Vagina (tissue), 2 donors: ENCODE measurements around the gene DBH.

Experiments used
- POLR2A ChIP-seq, 2 donors: fragments of 450-650 bp; IDR thresholded peaks; one replicate each; pipeline ENCODE4 v1.6.1; 2017; ENCODE audit warnings: antibody characterized with exemption in 2 of 2, mild to moderate bottlenecking in 2 of 2, moderate library complexity in 2 of 2
- TF ChIP-seq, protein P1 (sequence below), 3 experiments: fragments of 450-650 bp in 2 of 3; fragments of 200-600 bp in 1 of 3; sonication (generic) in 1 of 3; IDR thresholded peaks; one replicate each; pipeline ENCODE4 v1.5.1; 2017 to 2019; ENCODE audit warnings: antibody characterized with exemption in 3 of 3, mild to moderate bottlenecking in 2 of 3, moderate library complexity in 2 of 3

DNA sequence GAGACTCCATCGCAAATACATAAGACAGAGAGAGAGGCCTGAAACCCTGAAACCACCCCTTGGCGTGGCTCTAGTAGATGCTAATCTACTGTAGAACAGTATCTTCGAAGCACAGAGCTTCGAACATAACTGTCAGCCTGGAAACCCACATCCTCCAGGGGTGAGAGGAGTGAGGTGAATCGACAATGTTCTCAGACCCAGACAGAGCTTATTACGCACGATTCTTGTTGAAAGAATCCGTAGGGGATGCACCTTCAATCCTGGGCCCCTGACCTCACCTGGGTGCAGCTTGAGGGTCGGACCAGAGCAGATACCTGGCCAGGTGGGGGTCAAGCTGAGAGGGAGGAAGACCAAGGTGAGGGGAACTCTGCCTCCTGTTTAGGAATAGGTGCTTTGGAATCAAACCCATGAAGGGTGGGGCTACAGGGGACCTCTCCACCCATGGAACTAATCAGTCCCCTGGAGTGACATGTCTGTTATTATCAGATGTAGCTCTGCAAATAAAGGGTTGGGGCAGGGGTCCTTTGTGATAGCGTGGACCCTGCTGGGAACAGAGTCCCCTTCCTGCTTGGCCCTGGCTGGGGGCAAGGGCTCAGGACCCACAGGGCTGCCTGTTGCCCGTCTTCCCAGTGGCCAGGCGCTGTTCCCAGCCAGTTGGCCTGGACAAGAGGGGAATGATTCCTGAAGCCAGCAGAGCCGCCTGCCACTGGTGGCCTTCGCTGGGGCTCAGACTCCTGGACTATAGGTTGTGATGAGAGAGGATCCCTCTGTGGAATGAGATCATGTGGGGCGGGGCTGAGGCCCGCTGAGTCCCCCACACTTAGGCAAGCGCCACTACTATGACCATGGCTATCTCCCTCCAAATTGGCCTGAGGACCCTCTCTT is 41.2 kb downstream of the DBH start:
- TF ChIP-seq, protein P1, sequence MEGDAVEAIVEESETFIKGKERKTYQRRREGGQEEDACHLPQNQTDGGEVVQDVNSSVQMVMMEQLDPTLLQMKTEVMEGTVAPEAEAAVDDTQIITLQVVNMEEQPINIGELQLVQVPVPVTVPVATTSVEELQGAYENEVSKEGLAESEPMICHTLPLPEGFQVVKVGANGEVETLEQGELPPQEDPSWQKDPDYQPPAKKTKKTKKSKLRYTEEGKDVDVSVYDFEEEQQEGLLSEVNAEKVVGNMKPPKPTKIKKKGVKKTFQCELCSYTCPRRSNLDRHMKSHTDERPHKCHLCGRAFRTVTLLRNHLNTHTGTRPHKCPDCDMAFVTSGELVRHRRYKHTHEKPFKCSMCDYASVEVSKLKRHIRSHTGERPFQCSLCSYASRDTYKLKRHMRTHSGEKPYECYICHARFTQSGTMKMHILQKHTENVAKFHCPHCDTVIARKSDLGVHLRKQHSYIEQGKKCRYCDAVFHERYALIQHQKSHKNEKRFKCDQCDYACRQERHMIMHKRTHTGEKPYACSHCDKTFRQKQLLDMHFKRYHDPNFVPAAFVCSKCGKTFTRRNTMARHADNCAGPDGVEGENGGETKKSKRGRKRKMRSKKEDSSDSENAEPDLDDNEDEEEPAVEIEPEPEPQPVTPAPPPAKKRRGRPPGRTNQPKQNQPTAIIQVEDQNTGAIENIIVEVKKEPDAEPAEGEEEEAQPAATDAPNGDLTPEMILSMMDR (IDR thresholded peaks at IDR 0.05), result no peak
- no peak for TF ChIP-seq POLR2A (IDR thresholded peaks at IDR 0.05)
